GM12878 (cell line): Measurements from ENCODE around the gene KISS1R. TPM values are rescaled to one million over a fixed set of nuclear protein-coding genes. Genes with fewer than 3 reads are reported as not detected.

ENCODE experiments used
- ATAC-seq: fragments of 200-7000 bp; cut with Tn5 transposase; 3 replicates; pipeline ENCODE4 v1.9.1; 2020; ENCODE audit warnings: mild to moderate bottlenecking, moderate library complexity
- BruUV-seq: library from RNA; stranded (reverse); fragments of 400-500 nt; replicated peaks from 2 replicates; lab custom pipeline; 2021; lab: Mats Ljungman, UMichigan
- CTCF ChIA-PET: fragments of 300-600 bp; sonication (Branson Sonifier 250); formaldehyde crosslinking; extraction: SDS; loops from one replicate; lab custom pipeline; 2021; ENCODE audit warnings: inconsistent platforms; lab: Yijun Ruan, JAX
- POLR2A ChIA-PET: fragments of 350-600 bp; formaldehyde crosslinking; extraction: SDS; loops from one replicate; lab custom pipeline; 2021; ENCODE audit warnings: inconsistent platforms; lab: Charles Lee
- RAD21 ChIA-PET: fragments of 300-600 bp; sonication (Branson Sonifier 250); formaldehyde crosslinking; loops from one replicate; lab custom pipeline; 2023; ENCODE audit warnings: antibody characterized with exemption; ENCODE audit not compliant: unreplicated experiment; lab: Charles Lee
- SMC1A ChIA-PET: fragments of 300-600 bp; sonication (Branson Sonifier 250); formaldehyde crosslinking; loops from one replicate; lab custom pipeline; 2023; ENCODE audit not compliant: unreplicated experiment, uncharacterized antibody; lab: Charles Lee
- DNase-seq: peaks from one replicate; pipeline ENCODE4 v3.0.0-alpha.2; 2011; ENCODE audit warnings: low read depth, low spot score
- FAIRE-seq: peaks from 3 replicates; lab custom pipeline; 2011; peaks lifted over from hg19 to GRCh38; lab: Jason Lieb, UNC
- H2AFZ ChIP-seq: 2 replicates; pipeline ENCODE4 v1.6.0; 2011; ENCODE audit warnings: low read depth, low read length, control low read depth; ENCODE audit not compliant: control insufficient read depth
- H3K27ac ChIP-seq: 2 replicates; pipeline ENCODE4 v1.5.1; 2011; ENCODE audit warnings: control low read depth; ENCODE audit not compliant: control insufficient read depth, insufficient read depth
- H3K27me3 ChIP-seq, 2 experiments: replicated peaks in 1 of 2; 2 replicates each; pipeline versions ENCODE4 v1.6.0 to v1.6.1; 2011; ENCODE audit warnings: low read length in 1 of 2; ENCODE audit not compliant: control insufficient read depth in 2 of 2, insufficient read depth in 2 of 2
- H3K36me3 ChIP-seq, 2 experiments: 2 replicates each; pipeline ENCODE4 v1.5.1; 2011; ENCODE audit warnings: low read length in 1 of 2; ENCODE audit not compliant: control insufficient read depth in 2 of 2, insufficient read depth in 2 of 2
- H3K4me1 ChIP-seq: 2 replicates; pipeline ENCODE4 v1.6.1; 2011; ENCODE audit warnings: mild to moderate bottlenecking, low read length, moderate library complexity, mixed read lengths; ENCODE audit not compliant: control insufficient read depth, insufficient read depth
- H3K4me2 ChIP-seq: 2 replicates; pipeline ENCODE4 v1.6.0; 2011; ENCODE audit warnings: control low read depth; ENCODE audit not compliant: control insufficient read depth, insufficient read depth
- H3K4me3 ChIP-seq: fragments of 200-600 bp; sonication (generic); 2 replicates; pipeline ENCODE4 v1.5.1; 2016
- H3K79me2 ChIP-seq: 2 replicates; pipeline ENCODE4 v1.6.0; 2011; ENCODE audit warnings: low read length; ENCODE audit not compliant: control insufficient read depth, insufficient read depth
- H3K9ac ChIP-seq: 2 replicates; pipeline ENCODE4 v1.8.0; 2011; ENCODE audit warnings: low read length, control low read depth, mixed read lengths; ENCODE audit not compliant: control insufficient read depth, insufficient read depth
- H3K9me3 ChIP-seq: replicated peaks from 3 replicates; pipeline ENCODE4 v1.5.1; 2011; ENCODE audit warnings: mild to moderate bottlenecking, low read length; ENCODE audit not compliant: control insufficient read depth, insufficient read depth
- H4K20me1 ChIP-seq: 2 replicates; pipeline ENCODE4 v1.6.0; 2011; ENCODE audit not compliant: control insufficient read depth, insufficient read depth
- ATF7 ChIP-seq: fragments of 450-650 bp; IDR thresholded peaks from 2 replicates; pipeline ENCODE4 v1.6.1; 2016; ENCODE audit warnings: low read depth, mild to moderate bottlenecking
- BCL3 ChIP-seq: IDR thresholded peaks from 2 replicates; pipeline ENCODE4 v1.6.1; 2011; ENCODE audit warnings: borderline replicate concordance, low read depth, mild to moderate bottlenecking, moderate library complexity, low read length; ENCODE audit not compliant: insufficient read depth, poor library complexity, severe bottlenecking
- CBX3 ChIP-seq: fragments of 200-600 bp; sonication (generic); IDR thresholded peaks from 2 replicates; pipeline ENCODE4 v1.6.1; 2016; ENCODE audit warnings: low read depth, borderline replicate concordance
- CBX5 ChIP-seq: sonication (generic); IDR thresholded peaks from 2 replicates; pipeline ENCODE4 v1.6.1; 2016; ENCODE audit warnings: low read depth, moderate library complexity, mild to moderate bottlenecking, inconsistent platforms
- CHD2 ChIP-seq: IDR thresholded peaks from 2 replicates; pipeline ENCODE4 v1.6.1; 2011; ENCODE audit warnings: low read depth, low read length, improper control_type of control experiment, borderline replicate concordance
- EGR1 ChIP-seq, 2 experiments: IDR thresholded peaks; 1 replicate in 1 of 2; 2 replicates in 1 of 2; pipeline ENCODE4 v1.6.1; 2011 to 2012; ENCODE audit warnings: low read depth in 2 of 2, low read length in 2 of 2, borderline replicate concordance in 1 of 2, mild to moderate bottlenecking in 1 of 2, moderate library complexity in 1 of 2
- FOS ChIP-seq: IDR thresholded peaks from 3 replicates; pipeline ENCODE4 v1.6.1; 2011; ENCODE audit warnings: borderline replicate concordance; ENCODE audit not compliant: insufficient read length; ENCODE audit errors: extremely low read depth
- HDAC2 ChIP-seq: fragments of 200-600 bp; sonication (generic); IDR thresholded peaks from 2 replicates; pipeline ENCODE4 v1.6.1; 2017
- IRF3 ChIP-seq: fragments of 450-650 bp; IDR thresholded peaks from 2 replicates; pipeline ENCODE4 v1.6.1; 2014; ENCODE audit warnings: mild to moderate bottlenecking
- POLR2A ChIP-seq: IDR thresholded peaks from 2 replicates; pipeline ENCODE4 v1.6.1; 2011; ENCODE audit warnings: low read depth, mild to moderate bottlenecking, low read length
- RAD51 ChIP-seq: fragments of 450-650 bp; IDR thresholded peaks from 2 replicates; pipeline ENCODE4 v1.6.1; 2016; ENCODE audit warnings: moderate library complexity, mild to moderate bottlenecking, inconsistent platforms
- RFX5 ChIP-seq: IDR thresholded peaks from 2 replicates; pipeline ENCODE4 v1.6.1; 2011; ENCODE audit warnings: low read depth, low read length, improper control_type of control experiment
- RUNX3 ChIP-seq: IDR thresholded peaks from 2 replicates; pipeline ENCODE4 v1.6.1; 2012; ENCODE audit warnings: low read length, inconsistent platforms
- WRNIP1 ChIP-seq: IDR thresholded peaks from 2 replicates; pipeline ENCODE4 v1.6.1; 2011; ENCODE audit warnings: low read depth, low read length, improper control_type of control experiment, borderline replicate concordance
- YY1 ChIP-seq: IDR thresholded peaks from 2 replicates; pipeline ENCODE4 v1.6.1; 2011; ENCODE audit warnings: low read depth, mild to moderate bottlenecking, low read length
- ZBED1 ChIP-seq: IDR thresholded peaks from 2 replicates; pipeline ENCODE4 v1.6.1; 2016; ENCODE audit warnings: borderline replicate concordance
- ZNF384 ChIP-seq: IDR thresholded peaks from 2 replicates; pipeline ENCODE4 v1.6.1; 2012; ENCODE audit warnings: low read depth, mild to moderate bottlenecking, low read length, improper control_type of control experiment, borderline replicate concordance
- ZNF622 ChIP-seq: fragments of 450-650 bp; IDR thresholded peaks from 2 replicates; pipeline ENCODE4 v1.6.1; 2017; ENCODE audit warnings: mild to moderate bottlenecking, inconsistent platforms
- ZSCAN29 ChIP-seq: fragments of 450-650 bp; IDR thresholded peaks from 2 replicates; pipeline ENCODE4 v1.6.1; 2017; ENCODE audit warnings: mild to moderate bottlenecking, moderate library complexity
- WGBS: methylation state at CpG from one replicate; pipeline ENCODE4 v1.1.6; 2016; ENCODE audit warnings: low lambda C conversion rate; ENCODE audit not compliant: insufficient replicate concordance, insufficient coverage; ENCODE audit errors: missing lambda C conversion rate; 5-methylcytosine and 5-hydroxymethylcytosine counted together
- in situ Hi-C: fragments of 300-500 bp; cut with MboI; formaldehyde crosslinking; loops from 9 replicates; pipeline ENCODE4 v1.14.3; 2018; ENCODE audit warnings: mixed read lengths
- intact Hi-C: fragments of 100-400 bp; cut with micrococcal nuclease; formaldehyde crosslinking; loops from one replicate; pipeline ENCODE4 v1.14.2; 2022; ENCODE audit not compliant: unreplicated experiment
- polyA plus RNA-seq, 11 experiments: library from polyadenylated mRNA; depleted of rRNA in 4 of 11; unstranded in 6 of 11; stranded (reverse) in 5 of 11; fragments of >200 nt; fragmentation: Nextera tagmentation in 4 of 11; fragmentation: Illumina TruSeq in 1 of 11; extraction: Ambion mirVana in 4 of 11; extraction: Trizol in 1 of 11; gene quantifications; 1 replicate in 1 of 11; 2 replicates in 10 of 11; pipeline versions ENCODE4 v1.2.1 to v1.2.3, GENCODE V29; 2011 to 2016; ENCODE audit warnings: inconsistent platforms in 2 of 11, missing spikeins in 2 of 11, low read depth in 1 of 11
- total RNA-seq, 4 experiments: library from RNA; depleted of rRNA in 3 of 4; stranded (reverse); fragments of >200 nt in 3 of 4; fragmentation: Illumina TruSeq in 1 of 4; extraction: Trizol in 1 of 4; gene quantifications; 2 replicates each; pipeline versions ENCODE4 v1.2.1 to v1.2.3, GENCODE V29; 2013 to 2021

Gene KISS1R
- total and polyA plus RNA-seq, 10 of the 15 experiments (the other 5 are each of a cell fraction or from before 2014, with no cell fraction given) = 0.13 to 2.7 (median 1.4) TPM; not detected in 3

GRCh38 chr19:925526-926322 is 8.6 kb downstream of the KISS1R start, which contains the start of gene ARID3A:
TSS of gene ARID3A (plus strand) at chr19:926035. CDS start at chr19:929529, 3,494 bp downstream.
- Histone ChIP-seq H3K9me3 (no peaks in the 10 kb centered on the region), H3K4me2 (peak within 1 kb of the TSS; percentile 89), H4K20me1 (no peaks in the 10 kb centered on the region), H3K27me3 (no peaks in the 10 kb centered on the region), H3K9ac (peak within 1 kb of the TSS; percentile 97), H3K36me3 (peaks cover 3 to 6% of the 10 kb centered on the region in 2 experiments; a peak in 3 of 4 replicates), H3K4me1 (peaks cover 18% of the 10 kb centered on the region), H3K27ac (peak within 1 kb of the TSS; percentile 96), H3K4me3 (peak within 1 kb of the TSS; percentile 99), H3K79me2 (peaks cover 48% of the 10 kb centered on the region), H2AFZ (peak within 1 kb of the TSS; percentile 78)
- ChIA-PET RAD21 (interaction anchor here (1.2 to 4.4 kb wide), 5 partner anchors 22 to 62 kb away, joined by 4 to 95 read pairs (median 20); partner anchors contain the start of gene WDR18), POLR2A (interaction anchor here (2.9 to 3.9 kb wide), 2 partner anchors 55 to 58 kb away, joined by 34 to 36 read pairs; partner anchors contain the start of gene WDR18), CTCF (interaction anchor here (0.6 to 4.0 kb wide), 5 partner anchors 17 to 73 kb away, joined by 3 to 150 read pairs (median 18); partner anchors contain the start of gene WDR18), SMC1A (interaction anchor here (1.0 to 4.3 kb wide), 3 partner anchors 23 to 58 kb away, joined by 3 to 119 read pairs (median 16); partner anchors contain the start of gene WDR18)
- DNase-seq (no peak), FAIRE-seq (peak; percentile 76), ATAC-seq (peak; percentile 27)
- intact Hi-C loops (loop anchor here (1.0 to 10.0 kb wide), 4 partner anchors 22 to 319 kb away; partner anchors contain the start of genes ATP5F1D, GRIN3B, MIDN and WDR18), in situ Hi-C loops (no loop called here)
- WGBS = under 1% methylated on average over 52 of the region's 97 CpGs
- no TSS peak for BruUV-seq
- TF ChIP-seq RUNX3 (peak; percentile 9; the same call in 1 of the 2 replicates), CBX5 (no peak), EGR1 (IDR thresholded peaks at IDR 0.05; ENCODE audit: borderline replicate concordance in 1 of 2, low read depth in 2 of 2, low read length in 2 of 2) (peak in 1 of 2 experiments; percentile 4; a peak in 1 of 3 replicates), ZNF384 (no peak), ATF7 (0 out of 2 replicates have a peak, but pooled peaks have one; percentile 52), POLR2A (peak; percentile 80), ZBED1 (no peak), YY1 (peak; percentile 78; the same call in 1 of the 2 replicates), CHD2 (0 out of 2 replicates have a peak, but pooled peaks have one; percentile 13), BCL3 (no peak), ZSCAN29 (peak; percentile 91), RAD51 (no peak), FOS (no peak), ZNF622 (no peak), WRNIP1 (no peak), HDAC2 (no peak), RFX5 (no peak), IRF3 (peak; percentile 85), CBX3 (no peak)
